ENCODE data around the gene MBOAT1.

DNA sequence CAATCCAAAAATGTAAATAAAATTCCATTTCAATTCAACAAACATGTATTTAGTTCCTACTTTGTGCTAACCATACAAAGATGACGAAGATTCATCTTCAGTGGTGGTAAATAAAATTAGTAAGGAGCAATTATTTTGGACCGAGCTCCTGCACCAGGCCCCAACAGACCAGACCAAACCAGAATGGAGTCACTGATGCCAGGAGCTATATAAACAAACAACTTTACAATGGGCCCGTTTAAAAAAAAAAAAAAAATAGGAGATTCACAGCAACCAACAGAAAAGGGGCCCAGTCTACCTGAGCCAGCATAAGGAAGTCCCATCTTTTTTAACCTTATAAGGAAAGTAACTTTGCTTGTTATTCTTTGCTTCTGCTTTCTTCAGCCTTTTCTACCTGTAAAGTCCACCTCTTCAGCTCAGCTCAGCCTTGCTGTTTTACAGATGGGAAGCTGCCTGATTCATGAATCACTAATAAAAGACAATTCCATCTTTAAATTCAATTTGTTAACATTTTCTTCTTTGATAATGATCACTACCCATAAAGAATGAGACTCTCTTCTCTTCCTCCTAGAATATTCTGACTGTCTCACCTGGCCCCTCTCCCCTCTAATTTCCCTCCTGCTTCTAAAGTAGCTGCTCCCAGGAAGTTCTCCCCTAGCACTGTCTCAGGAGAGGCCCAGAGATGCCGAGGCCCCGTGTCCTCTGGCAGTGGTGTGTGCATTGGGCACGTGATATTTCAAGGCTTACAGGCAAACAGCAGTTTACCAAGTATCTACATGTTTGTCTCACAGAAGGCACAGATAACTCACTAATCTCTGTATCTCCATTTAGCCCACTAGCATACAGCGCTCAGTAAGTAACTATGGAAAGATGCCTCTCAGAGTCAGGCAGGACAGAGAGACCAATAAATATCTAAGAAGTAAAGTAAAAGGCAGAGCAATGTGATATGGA lies 8.4 kb downstream of the MBOAT1 start:
- TF ChIP-seq CTCF (IDR thresholded peaks at IDR 0.05 in 4 of 5, conservative IDR thresholded peaks at IDR 0.05 in 1 of 5) (no peak), POLR2A (IDR thresholded peaks at IDR 0.05) (no peak)

All from gastrocnemius medialis (tissue), 4 donors.